ELF-1 (cell line): ENCODE results near the gene EXOC3L2.

Source experiments
- DNase-seq: peaks from one replicate; pipeline ENCODE4 v3.0.0-alpha.2; 2016; ENCODE audit warnings: low read depth, low spot score

EXOC3L2 gene

DNA sequence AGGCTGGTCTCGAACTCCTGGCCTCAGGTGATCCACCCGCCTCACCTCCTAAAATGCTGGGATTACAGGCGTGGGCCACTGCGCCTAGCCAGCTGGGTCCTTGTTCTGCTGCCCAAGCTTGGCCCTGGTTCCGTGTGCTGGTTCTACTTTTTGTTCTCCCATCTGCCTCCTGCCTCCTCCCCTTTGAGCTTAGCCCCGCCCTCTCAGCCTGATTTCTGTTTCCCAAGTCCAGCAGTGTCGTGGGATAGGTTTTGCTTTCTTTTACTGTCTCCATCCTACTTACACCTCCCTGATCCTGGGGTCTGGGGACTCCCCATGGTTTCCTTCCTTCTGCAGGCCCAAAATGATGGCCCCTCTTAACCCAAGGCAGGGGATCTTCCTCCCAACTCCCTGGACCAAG lies 64.3 kb downstream of the EXOC3L2 start:
- no peak for DNase-seq

DNA sequence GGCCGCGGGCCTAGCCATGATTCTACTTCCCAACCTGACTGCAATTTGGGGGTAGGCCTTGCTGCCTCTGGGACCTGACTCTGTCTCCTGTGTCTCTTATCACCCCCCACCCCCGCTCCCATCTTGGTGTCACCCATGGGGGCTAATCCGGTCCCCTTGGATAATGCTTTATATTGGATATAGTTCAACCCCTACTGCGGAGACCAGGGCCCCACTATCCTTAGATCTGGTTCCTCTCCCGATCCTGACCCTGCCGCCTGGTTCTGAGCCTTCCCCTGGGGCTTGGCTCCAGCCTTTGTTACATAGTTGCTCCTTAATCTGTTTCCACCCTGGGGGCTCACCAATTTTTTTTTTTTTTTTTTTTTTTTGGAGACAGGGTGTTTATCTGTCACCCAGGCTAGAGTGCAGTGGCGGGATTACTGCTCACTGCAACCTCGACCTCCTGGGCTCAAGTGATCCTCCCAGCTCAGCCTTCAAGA lies 65.3 kb downstream of the EXOC3L2 start:
- peak; percentile 48 for DNase-seq

DNA sequence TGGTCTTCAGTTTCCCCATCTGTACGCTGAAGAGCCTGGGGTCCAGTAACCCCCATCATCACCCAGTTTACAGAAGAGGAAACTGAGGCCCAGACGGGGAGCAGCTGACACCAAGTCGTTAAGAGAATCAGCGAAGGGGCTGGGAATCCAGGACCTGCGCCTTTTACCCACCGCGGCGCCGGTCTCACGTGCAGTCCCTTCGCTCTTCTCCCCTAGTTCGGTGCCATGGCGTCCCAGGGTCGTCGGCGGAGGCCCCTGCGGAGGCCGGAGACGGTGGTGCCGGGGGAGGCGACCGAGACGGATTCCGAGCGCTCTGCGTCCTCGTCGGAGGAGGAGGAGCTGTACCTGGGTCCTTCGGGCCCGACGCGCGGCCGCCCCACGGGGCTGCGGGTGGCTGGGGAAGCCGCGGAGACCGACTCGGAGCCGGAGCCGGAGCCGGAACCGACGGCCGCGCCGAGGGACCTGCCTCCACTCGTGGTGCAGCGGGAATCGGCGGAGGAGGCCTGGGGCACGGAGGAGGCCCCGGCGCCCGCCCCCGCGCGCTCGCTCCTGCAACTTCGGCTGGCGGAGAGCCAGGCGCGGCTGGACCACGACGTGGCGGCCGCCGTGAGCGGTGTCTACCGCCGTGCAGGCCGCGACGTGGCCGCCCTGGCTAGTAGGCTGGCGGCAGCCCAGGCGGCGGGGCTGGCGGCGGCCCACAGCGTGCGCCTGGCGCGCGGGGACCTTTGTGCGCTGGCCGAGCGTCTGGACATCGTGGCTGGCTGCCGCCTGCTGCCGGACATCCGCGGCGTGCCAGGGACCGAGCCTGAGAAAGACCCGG lies 65.9 kb downstream of the EXOC3L2 start:
- DNase-seq: no peak

DNA sequence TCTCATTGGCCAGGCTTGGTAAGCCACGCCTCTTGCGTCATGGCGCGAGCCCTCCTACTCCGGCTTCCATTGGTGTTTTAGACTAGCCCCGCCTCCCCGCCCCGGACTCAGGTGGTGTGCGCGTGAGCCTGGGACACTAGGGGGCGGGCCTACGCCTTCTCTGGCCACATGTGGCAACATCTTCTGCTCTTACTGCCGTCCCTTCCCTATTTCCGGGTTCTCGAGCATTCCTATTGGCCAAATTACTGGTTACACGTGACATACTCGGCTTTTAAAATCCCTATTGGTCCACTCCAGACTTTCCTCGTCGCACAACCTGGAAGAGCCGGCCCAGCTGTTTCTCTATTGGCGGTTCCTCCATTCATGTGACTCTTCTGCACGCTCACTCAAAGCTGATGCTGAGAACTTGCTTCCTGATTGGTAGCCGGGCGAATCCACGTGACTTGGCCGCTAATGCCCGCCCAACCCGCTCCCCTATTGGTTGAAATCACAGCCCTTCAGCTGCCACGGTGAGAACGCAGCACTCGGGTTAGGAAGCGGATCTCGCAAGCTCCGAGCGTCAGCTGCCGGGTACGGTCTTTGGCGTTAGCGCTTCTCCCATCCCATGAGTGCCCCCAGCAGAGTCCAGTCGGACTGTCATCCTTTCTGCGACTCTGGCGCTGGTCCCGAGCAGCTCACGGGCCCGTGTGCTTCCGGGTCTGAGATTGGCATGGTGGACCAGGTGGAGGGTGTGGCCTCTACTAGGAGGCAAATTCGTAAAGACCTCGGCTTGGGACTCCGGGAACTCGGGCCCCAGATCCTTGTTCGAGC lies 66.7 kb downstream of the EXOC3L2 start, which contains the start of gene BLOC1S3:
Gene BLOC1S3, plus strand, starts transcription at position 523 of the 810 bp plus-strand sequence. CDS start 513 bp downstream, outside the sequence.
- peak; percentile 100 for DNase-seq

DNA sequence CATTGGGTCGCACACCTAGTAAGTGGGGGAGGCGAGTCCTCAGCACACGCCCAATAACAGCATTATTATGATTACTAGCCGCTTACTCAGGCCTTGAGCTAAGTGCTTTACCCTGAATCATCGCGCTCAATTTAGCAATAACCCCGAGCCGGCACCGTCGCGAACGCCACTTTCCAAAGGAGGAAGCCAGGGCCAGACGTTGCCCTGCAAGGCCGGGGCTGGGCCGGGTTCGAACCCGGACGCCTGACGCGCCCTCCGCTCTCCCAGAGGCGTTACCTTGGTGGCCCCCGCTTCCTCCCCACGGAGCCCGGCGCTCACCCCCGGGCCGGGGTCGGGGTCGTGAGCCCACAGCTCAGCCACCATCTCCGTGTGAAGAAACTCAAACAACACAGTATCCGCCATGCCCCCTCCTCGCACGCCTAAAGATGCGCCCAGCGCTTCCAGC lies 67.4 kb downstream of the EXOC3L2 start, which contains the start of gene TRAPPC6A:
Gene TRAPPC6A, minus strand, starts transcription at position 421 of the 445 bp plus-strand sequence. Its CDS starts 19 bp downstream, at position 402.
- DNase-seq: no peak

DNA sequence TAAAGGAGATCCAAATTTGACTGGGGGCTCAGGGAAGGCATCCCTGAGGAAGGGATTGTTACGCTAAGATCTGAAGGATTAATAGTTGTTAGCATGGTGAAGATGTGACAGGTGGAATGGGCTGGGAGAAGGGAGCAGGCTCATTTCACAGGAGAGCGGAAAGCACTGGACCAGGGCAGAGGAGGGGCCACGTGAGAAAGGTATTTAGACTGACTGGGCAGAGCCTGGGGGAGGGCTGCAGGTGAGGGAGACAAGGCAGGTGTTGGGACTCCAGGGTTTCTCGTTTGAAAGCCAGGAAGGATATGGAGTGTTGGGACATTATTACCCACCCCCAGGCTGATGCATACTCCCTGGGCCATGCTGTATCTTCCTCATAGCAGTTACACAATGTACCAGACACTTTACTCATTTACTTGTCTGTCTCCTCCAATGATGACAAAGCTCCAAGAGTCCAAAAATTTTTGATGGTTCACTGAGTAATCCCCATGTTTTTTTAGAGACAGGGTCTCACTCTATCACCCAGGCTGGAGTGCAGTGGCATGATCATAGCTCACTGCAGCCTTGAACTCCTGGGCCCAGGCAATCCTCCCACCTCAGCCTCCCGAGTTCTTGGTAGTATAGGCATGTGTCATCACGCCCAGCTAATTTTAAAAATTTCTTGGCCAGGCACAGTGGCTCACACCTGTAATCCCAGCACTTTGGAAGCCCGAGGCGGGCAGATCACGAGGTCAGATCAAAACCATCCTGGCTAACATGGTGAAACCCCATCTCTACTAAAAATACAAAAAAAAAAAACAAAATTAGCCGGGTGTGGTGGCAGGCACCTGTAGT lies 69.5 kb downstream of the EXOC3L2 start:
- DNase-seq: no peak

DNA sequence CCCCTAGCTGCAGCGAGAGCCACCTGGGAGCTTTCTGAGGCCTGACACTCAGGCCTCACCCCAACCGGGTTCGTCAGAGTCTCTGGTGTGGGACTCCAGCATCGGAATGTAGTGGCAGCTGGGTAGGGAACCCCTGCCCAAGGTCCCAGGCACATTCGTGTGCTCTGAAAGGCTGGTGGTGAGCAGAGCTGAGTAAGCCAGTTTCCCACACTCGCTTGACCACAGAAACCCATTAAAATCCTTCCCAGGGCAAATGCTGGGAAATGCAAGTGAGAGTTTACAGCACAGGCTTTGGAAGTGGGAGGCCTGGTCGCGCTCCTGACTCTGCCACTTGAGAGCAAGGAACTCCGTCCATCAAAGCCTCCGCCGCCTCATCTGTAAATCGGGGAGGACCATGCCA lies 71.4 kb downstream of the EXOC3L2 start:
- no peak for DNase-seq

DNA sequence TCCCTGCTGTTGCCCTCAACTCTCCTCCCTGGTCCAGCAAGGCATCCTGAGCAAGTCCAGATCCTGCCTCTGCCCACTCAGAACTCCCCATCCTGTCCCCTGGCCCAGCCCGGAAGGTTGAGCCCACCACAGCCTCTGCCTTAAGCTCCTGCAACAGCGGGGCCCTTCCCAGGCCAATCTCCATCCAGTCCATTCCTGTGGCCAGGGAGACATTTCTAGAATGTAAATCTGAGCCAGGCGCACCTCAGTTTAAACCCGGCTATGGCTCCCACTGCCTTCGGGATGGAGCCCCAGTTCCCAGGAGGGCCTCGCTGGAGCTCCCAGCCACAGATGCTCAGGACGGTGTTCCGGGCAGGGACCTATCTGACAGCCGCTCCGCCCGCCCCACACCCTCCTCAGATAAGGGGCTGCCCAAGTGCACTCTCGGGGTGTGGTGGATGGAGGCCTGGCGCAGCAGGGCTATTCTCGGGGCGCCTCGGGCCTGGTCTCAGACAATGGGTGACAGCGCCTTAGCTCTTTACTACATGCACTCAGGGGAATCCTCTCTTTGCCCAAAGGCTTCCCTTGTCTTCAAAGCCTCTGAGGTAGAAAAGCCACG lies 72.5 kb downstream of the EXOC3L2 start:
- no peak for DNase-seq

DNA sequence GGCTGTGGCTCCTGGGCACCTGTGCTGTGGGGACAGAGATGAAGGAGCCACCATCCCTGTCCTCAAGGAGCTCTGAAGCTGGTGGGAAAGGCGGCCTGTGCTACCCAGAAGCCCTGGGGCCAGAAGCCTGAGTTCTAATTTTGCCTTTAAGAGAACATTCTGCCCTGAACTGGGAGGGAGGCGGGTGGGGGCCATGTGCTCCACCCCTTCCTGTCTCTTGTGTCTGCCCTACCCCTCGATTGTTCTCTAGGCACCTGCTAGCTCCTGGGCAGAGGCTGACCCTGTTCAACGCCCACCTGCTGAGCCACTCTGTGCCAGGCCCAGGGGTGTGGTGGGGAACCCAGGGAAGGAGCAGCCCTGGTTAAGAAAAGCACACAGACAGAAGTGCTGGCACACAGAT lies 73.0 kb downstream of the EXOC3L2 start:
- no peak for DNase-seq

DNA sequence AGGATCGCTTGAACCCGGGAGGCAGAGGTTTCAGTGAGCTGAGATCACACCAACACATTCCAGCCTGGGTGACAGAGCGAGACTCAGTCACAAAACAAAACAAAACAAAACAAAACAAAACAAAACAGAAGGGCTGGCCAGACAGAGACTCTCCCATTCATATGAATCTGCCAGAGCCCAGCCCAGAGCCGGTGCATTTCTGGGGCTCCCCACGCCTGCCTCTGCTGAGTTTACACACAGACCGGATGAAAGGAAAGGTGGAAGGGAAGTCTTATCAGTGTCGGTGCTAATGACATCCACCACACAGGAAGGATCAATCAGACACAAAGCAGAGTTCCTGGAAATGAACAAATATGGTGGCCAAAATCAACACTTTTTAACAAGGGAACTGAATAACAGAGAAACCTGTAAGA lies 74.0 kb downstream of the EXOC3L2 start:
- no peak for DNase-seq

DNA sequence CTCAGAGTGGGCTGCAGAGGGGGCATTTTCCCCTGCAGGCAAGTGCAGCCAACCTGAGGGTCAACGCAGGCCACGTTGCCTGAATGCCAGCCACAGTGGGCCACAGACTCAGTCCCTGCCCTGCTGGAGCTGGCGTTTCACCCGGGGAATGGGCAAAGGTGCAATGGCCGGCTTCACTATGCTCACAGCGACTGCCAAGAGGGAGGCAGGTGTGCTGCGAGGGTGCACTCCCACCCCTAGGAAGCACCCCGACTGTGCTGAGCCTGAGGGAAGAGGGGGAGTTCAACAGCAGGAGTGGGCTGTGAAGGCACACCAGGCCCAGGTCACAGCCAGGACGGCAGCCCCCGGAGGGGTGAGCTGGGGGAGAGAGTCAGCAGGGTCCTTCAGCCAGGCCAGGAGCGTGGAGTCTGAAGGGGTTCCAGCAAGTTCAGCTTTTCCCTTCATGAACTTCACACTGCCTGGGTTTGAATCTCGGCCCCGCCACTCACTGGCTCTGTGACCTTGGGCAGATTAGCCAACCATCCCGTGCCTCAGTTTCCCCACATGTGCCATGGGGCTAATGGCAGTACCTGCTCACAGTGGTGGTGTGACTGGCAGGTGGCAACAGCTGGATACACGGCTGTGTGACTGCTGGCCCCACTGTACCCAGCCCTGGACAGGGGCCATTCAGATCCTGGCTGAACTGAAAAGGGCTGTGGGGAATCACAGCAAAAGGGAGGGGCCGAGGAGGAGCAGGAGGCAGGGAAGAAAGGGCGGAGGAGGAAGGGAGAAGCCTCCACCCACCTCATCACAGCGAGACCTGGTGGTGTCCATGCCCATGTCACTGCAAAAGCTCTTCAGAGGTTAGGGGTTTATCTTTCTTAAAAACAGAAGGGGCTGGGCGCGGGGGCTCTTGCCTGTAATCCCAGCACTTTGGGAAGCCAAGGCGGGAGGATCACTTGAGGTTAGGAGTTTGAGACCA lies 74.8 kb downstream of the EXOC3L2 start:
- DNase-seq: no peak

DNA sequence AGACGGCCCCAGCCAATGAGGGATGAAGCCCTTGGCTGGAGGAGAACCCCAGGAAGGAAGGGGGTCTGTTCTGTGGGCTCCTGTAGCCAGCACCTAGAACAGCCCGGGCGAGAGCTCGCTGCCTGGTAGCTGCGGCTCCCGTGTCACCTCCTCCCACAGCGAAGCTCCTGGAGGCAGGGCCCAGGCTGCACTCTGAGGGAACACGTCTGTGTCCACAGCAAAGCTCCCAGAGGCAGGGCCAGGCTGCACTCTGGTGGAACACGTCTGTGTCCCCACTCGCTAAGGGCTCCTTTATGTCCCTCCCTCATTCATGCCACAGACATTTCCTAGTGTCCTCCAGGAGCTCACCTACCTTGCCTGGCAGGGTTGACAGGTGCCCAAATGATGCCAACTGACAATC lies 75.6 kb downstream of the EXOC3L2 start:
- no peak for DNase-seq

DNA sequence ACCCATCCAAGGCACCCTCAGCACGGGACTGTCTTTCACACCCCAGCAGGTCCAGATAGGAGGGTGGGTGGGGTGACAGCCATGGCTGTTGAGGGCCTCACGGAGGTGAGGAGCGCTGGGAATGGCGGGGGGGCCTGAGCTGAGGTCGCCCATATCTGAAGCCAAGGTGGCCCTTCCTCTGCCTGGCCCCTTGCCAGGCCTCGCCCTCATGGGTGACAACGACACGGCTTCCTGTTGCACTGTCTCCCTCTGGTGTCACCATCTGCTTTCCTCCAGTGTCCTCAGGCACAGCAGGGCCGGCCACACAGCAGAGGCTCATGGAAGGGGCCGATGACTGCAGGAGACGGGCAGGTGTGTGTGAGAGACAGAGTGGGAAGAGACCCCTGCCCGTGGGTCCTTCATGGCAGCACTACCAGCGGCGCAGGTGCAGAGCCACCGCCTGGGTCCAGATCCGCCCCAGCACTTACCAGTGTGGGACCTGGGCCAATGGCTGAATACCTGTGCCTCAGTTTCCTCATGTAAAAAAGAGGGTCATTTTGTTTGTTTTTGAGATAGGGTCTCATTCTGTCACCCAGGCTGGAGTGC lies 76.3 kb downstream of the EXOC3L2 start:
- no peak for DNase-seq

DNA sequence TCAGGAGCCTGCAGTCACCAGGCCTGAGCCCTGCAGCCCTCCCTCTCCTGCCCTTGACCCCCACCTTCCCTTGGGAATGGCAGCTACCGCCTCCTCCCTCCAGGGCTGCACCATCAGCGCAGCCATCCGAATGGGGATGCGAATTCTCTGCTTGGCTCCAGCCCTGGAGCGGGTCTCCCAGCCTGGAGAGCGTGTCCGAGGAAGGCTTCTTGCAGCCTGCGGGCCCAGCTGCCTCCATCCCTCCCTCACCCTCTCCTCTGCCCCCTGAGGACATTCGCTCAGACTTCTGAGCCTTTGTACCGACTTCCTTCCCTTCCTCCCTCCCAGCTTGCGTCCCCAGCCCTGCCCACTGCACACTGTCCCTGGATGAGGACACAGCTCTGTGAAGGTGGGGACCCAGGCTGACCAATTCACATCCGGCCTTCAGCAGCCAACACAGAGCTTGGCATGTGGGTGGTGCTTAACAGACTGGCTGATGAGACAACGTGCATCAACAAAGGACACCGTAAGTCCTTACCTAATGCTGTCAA lies 78.4 kb downstream of the EXOC3L2 start:
- peak; percentile 74 for DNase-seq

DNA sequence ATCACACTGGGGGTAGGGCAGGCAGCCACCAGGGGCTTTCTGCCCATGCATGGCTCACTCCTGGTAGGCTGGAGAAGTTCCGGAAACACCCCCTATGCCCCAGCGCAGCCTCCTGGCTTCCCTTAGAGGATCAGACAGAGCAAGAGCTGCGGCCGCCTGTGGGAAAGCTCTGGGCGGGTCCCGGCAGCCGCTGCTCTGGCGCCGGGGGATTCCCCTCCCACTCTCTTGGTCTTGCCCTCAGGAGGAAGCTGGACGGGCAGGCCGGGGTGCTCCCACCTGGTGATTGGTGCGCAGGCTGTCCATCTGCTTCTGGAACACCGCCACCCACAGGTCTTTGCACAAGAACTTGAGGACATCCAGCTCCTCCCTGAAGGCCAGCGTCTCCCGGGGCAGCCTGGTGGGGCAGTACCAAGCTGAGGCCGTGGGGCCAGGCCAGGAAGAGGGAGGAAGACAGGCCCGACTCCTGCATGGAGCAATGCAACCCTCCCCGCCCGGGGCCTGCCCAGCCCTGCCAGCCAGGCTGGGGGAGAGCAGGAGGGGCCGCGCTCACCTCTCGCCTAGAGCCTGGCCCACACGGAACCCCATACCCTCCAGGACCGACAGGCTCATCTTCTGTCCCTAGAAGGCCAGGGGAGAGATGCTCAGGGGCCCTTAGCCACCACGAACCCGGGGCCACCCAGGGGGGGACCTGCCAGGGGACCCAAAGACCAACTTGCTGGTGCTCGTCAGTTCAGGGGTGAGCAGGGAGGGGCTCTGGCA lies 80.5 kb downstream of the EXOC3L2 start:
- DNase-seq: peak; percentile 93

DNA sequence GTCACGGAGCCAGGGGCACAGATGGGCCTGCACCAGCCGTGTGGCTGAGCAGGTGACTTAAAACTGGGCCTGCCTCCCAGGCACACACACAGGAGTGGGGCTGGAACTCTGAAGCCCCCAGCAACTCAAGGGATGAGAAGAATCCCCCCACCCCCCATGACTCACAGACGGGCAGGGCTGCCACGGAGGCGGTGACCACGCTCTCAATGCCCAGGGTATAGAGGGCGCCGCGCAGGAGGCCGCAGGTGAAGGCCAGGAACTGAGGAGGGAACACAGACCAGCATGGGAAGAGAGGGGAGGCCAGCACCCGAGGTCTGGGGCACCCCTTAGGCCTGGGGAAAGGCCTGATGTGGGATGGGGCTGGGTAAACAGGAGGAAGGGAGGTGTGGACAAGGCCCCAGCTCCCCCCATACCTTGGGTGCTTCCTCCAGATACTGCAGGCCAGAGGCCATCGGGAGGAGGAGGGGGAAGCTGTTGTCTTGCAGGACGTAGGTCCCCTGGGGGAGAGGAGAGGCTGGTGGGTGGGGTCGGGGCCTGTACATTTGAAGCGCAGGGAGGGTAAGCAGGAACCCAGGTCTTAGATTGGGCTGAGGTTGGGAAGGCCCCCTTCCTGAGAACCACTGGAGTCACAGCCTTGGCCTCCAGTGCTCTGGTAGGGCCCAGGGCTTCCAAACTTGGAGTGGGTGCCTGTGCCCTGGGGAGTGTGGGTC lies 81.3 kb downstream of the EXOC3L2 start:
- no peak for DNase-seq

DNA sequence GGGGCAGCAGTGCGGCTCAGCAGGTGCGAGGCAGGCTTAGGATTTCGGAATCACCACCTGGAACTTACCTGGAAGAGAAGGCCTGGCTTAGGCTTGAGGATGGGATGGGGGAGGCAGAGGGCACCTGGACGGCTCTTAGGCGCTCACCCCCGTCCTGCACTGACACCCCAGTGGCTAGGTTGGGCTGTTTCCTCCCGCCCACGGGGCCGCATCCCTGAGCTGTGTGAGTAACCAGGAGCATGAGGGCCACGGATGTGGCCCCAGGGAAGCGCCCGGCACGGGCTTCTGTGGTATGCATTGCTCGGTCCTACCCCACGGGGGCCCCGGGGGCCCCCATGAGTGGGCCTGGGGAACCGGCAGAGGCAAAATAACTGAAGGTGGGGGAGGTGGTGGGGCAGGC lies 82.1 kb downstream of the EXOC3L2 start:
- no peak for DNase-seq

DNA sequence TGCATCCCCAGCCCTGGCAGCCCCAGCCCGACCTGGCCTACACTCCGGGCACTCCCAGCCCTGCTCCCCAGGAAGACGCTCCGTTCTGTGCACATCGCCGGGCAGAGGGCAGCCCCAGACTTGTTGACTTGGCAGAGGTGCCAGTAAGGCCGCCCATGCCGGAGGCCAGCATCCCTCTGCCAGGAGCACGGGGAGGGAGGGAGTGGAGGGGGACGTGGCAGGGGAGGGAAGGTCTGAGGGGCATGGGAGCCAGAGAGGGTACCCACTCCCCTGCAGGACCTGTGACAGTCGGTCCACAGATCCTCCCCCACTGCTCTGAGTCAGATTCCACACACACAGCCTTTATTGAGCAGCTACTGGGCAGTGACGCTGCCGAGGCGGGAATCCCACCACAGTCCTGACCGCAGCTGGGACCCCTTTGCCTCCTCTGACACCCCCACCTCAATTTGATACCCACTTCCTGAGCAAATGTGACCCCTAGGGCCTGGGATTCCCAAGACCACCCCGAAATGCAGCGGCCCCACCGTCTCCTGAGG lies 82.5 kb downstream of the EXOC3L2 start:
- DNase-seq: no peak
